ENCODE data around the gene DAGLA.

DAGLA gene

DNA sequence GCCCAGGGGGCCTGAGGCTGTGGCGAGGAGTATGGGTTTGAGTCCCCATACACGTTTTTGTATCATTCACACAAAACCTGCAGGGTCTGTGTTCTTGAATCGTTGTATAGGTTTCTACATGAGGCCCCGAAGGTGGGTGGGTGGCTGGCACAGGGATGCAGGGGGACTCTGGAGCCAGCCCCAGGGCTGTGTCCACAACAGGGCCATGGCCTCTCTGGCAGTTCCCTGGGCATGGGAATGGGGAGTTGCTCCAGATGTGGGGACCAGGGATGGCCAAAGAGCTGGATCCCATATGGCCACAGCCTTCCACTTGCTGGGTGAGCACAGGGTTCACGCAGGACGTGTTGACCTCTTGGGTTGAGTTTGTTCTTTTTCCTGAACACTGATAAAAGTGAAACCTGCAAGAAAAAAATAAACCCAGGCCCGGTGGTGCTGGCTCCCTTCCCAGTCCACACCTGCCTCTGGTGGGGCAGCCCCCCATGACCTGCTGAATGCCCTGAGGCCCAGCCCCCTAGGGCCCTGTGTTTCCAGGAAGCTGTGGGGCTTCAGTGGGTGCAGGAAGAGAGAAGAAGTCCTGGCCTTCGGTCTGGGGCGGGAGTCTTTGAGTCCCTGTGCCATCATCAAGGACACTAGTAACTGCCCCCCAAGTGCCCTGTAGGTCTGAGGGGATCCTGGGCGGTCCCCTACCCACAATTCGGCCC, 88.3 kb downstream of the DAGLA start:
- no peak for DNase-seq

DNA sequence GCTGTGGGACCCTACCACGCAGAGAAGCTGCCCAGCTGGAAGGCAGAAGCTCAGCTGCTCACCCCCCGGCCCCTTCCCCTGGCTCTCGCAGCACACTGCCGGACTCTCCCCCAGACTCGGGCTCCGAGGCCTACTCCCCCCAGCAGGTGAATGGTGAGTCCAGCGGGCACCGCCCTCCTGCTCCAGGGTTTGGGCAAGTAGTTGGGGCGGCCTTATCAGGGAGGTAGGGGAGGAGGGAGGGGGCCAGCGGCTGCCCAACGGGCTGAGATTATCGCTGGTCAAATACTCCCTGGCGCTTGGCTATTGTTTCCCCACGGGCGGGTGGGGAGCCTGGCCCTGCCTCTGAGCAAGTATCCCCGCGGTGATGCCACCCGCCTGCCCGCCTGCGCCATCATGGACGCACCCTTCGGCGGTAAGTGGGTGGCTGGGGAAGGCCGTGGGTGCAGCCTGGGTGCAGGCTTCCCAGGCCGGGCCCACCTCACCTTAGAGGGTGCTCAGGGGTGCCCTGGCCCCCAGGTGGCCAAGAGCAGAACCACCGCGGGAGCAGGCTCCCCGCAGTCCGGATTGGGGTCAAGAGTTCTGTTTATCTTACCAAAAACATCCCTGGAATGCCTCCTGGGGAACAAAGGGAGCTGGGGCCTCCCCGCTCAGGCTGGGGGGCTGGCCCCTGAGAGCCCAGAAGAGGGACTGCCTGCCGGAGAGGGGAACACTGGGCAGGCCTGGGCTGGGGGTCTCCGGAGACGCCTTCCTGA, 89.2 kb downstream of the DAGLA start:
- no peak for DNase-seq

- no peak for DNase-seq
These were observed 89.9 kb downstream of the DAGLA start for GRCh38 chr11:61769946-61770683.

- no peak for DNase-seq
These were observed 91.2 kb downstream of the DAGLA start for GRCh38 chr11:61771195-61771894.

DNA sequence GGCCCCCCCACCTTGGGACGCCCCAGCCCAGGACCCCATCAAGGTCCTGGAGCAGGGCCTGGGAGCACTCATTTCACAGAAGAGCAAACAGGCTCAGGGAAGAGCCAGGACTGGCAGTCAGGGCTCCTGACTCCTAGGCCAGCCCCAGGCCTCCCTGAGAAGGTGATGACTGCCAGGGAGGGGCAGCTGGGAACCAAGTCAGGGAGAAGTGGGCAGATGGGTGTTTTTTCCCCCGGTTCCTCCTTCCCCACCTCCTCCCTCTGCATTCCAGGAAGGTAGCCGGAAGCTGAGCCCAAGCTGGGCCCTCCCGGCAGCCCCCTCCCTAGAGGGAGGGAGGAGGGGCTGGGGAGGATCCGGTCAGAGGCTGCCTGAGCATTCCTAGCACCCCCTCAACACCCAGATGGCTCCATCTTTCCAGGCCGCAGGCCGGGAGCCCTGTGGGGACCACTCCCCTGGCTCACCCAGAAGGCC, 91.8 kb downstream of the DAGLA start:
- DNase-seq, result no peak

- DNase-seq, result no peak
These were observed 93.2 kb downstream of the DAGLA start for GRCh38 chr11:61773356-61773755.

DNA sequence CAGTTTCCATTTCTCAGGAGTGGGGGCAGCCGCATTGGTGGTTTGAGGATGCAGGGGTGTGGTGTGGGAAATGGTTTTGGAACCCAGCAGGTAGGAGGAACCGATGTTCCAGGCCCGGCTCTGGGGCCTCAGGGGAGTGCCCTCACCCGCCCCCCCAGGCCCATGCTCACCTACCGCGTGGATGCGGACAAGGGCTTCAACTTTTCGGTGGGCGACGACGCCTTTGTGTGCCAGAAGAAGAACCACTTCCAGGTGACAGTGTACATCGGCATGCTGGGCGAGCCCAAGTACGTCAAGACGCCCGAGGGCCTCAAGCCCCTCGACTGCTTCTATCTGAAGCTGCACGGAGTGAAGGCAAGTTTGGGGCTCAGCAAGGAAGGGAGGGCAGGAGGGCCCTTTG, 93.6 kb downstream of the DAGLA start:
- no peak for DNase-seq

GRCh38 chr11:61774411-61774810, 94.2 kb downstream of the DAGLA start:
- no peak for DNase-seq

- no peak for DNase-seq
These were observed 94.9 kb downstream of the DAGLA start for GRCh38 chr11:61775106-61775505.

- DNase-seq, result no peak
These were observed 95.7 kb downstream of the DAGLA start for GRCh38 chr11:61775606-61776554.

DNA sequence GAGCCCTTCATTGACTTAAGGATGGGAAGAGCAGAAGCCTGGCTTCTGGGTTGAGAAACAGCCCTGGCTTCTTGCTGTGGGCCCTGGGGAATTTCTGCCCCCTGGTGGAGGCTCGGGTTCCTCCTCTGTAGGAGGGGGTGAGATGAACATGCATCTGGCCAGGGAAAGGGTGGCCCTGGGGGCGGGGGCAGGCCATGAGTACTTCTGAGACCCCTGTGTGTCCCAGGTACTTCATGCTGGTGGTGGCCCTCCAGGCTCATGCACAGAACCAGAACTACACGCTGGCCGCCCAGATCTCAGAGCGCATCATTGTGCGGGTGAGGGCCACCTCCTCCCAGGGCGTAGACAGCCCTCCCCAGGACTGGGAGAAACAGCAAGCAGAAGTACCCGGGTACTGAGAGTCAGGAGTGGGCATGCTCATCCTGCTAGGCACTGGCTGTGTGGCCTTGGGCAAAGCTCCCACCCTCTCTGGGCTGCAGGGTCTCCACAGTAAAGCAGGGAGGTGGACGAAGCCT, 96.4 kb downstream of the DAGLA start:
- DNase-seq, result no peak

DNA sequence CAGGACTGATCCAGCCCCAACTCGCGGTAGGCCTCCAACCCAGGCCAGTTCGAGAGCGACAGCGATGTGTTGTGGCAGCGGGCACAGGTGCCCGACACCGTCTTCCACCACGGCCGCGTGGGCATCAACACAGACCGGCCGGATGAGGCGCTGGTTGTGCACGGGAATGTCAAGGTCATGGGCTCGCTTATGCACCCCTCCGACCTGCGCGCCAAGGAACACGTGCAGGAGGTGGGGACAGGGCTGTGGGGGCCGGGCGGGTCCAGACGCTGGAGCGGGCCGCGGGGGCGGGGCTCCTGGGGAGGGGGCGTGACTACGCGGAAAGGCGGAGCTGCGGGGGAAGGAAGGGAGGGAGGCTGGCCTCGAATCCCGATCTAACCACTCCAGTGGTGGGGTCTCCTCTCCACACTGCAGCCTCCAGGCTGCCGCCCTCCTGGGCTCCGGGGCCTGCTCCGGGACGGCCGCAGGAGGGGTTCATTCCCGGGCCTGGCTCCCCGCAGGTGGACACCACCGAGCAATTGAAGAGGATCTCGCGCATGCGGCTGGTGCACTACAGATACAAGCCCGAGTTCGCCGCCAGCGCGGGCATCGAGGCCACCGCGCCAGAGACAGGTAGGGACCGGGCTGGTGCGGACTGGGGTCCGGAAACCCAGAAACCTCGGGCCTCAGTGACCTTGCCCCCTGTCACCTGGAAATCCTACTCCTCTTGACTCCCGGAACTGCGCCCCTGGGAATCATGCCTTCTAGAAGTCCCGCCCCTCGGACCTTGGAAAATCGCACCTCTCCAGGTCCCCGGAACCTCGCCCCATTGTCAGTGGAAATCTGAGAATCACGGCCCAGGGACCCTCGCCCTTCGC, 97.3 kb downstream of the DAGLA start:
- DNase-seq, result no peak

DNA sequence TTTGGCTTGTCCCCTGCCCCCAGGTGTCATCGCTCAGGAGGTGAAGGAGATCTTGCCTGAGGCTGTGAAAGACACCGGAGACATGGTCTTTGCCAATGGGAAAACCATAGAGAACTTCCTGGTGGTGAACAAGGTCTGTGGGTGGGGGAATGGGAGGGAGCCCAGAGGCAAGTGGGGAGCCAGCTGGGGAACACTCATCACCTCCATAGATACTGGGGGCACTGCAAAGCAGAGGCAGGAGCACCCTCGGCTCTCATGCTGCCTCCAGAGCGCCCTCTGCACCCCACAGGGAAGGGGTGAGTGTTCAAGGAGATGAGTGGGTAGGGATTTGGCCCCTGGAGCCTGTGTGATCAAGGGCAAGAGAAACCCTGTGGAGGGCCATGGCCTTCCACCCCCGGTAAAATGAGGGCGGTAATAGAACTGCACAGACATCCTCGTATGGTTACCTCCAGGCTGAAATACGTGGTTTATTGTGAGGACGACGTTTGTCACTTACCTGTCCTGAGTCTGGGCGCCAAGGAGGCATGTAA, 98.2 kb downstream of the DAGLA start:
- DNase-seq, result no peak

GRCh38 chr11:61778920-61779650, 98.9 kb downstream of the DAGLA start:
- no peak for DNase-seq

- no peak for DNase-seq
These were observed 99.7 kb downstream of the DAGLA start for GRCh38 chr11:61779666-61780525.

- no peak for DNase-seq
These were observed 100.5 kb downstream of the DAGLA start for GRCh38 chr11:61780581-61781162.

DNA sequence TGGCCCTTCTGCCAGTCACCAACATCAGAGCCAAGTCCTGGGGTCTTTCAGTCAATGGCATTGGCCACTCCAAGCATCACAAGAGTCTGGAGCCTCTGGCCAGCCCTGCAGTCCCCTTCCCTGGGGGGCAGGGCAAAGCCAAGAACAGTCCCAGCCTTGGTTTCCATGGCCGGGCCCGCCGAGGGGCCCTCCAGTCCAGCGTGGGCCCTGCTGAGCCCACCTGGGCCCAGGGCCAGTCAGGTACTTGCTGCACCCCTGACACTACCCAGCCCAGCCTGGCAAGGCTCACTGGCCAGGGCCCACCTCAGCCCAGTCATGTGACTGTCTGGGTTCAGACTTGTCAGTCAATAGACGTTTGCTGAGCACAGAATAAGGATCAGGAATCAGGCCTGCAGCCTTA, 101.4 kb downstream of the DAGLA start:
- no peak for DNase-seq

DNA sequence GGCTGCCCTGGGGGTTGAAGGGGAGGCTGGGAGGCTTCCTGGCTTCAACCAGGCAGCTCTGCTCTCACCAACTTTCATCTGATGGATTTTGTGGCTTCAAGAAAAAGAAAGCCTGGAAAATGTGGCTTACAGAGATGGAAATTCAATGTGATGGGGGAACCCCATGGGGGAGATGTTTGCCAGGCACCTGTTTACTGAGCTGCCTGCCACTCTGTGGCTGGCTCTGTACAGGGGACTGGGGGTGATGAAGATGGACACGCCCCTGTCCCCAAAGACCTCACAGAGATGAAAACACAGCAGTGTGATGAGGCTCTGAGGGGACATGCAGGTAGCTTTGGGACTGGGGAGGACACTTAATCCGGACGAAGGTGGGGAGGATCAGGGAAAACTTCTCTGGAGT, 102.1 kb downstream of the DAGLA start:
- DNase-seq, result no peak
